Endometrial microvascular endothelial cells (primary cell): ENCODE data around the gene RMRP. TPM values are rescaled to one million over a fixed set of nuclear protein-coding genes. Genes with fewer than 3 reads are reported as not detected.
"Not testable (repeated sequence)": the region's sequence is repeated elsewhere in the genome, so short reads cannot be mapped to it uniquely, and the experiment has no call there.

Experiments
- in situ Hi-C: cut with HindIII; loops from 2 replicates; pipeline ENCODE4 v1.10.0; 2017; ENCODE audit warnings: low sequenced_read_pairs, low pct_unique_long_range_greater_than_20kb; ENCODE audit errors: inconsistent ontology term
- total RNA-seq: library from RNA; depleted of rRNA; stranded (reverse); fragments of >200 nt; gene quantifications from one replicate; pipeline ENCODE4 v1.2.3, GENCODE V29; 2015; ENCODE audit errors: inconsistent ontology term

Gene RMRP
- total RNA-seq, 1 donor from 2014 or later, result 269 TPM

- in situ Hi-C loops, result no loop called here
These were observed 5.6 kb downstream of the RMRP start for GRCh38 chr9:35651956-35652828.

- in situ Hi-C loops, result no loop called here
These were observed 7.3 kb downstream of the RMRP start, which contains the start of gene SIT1 for GRCh38 chr9:35650341-35651158. Gene SIT1, minus strand, starts transcription at chr9:35650931. Its CDS starts 78 bp downstream, at chr9:35650853.

- in situ Hi-C loops, result no loop called here
These were observed 8.1 kb downstream of the RMRP start for GRCh38 chr9:35649431-35650340.

GRCh38 chr9:35646533-35647265 is 11.1 kb downstream of the RMRP start:
- in situ Hi-C loops, result no loop called here

- in situ Hi-C loops, result no loop called here
These were observed 11.7 kb downstream of the RMRP start for GRCh38 chr9:35646153-35646532.

- in situ Hi-C loops, result not testable (repeated sequence)
These were observed 12.1 kb downstream of the RMRP start for GRCh38 chr9:35645736-35646135.

GRCh38 chr9:35643046-35643445 is 14.8 kb downstream of the RMRP start:
- in situ Hi-C loops, result no loop called here

GRCh38 chr9:35641478-35641877 is 16.3 kb downstream of the RMRP start:
- in situ Hi-C loops, result not testable (repeated sequence)

GRCh38 chr9:35640431-35640830 is 17.4 kb downstream of the RMRP start:
- in situ Hi-C loops, result not testable (repeated sequence)

- in situ Hi-C loops, result no loop called here
These were observed 18.2 kb downstream of the RMRP start for GRCh38 chr9:35639631-35640030.

GRCh38 chr9:35639225-35639624 is 18.6 kb downstream of the RMRP start:
- in situ Hi-C loops, result not testable (repeated sequence)

GRCh38 chr9:35638751-35639150 is 19.1 kb downstream of the RMRP start:
- in situ Hi-C loops, result not testable (repeated sequence)

GRCh38 chr9:35637427-35637955 is 20.3 kb downstream of the RMRP start:
- in situ Hi-C loops, result not testable (repeated sequence)

- in situ Hi-C loops, result not testable (repeated sequence)
These were observed 21.0 kb downstream of the RMRP start for GRCh38 chr9:35636877-35637246.

- in situ Hi-C loops, result no loop called here
These were observed 21.5 kb downstream of the RMRP start for GRCh38 chr9:35636135-35636876.

- in situ Hi-C loops, result no loop called here
These were observed 22.1 kb downstream of the RMRP start for GRCh38 chr9:35635730-35636129.

- in situ Hi-C loops, result no loop called here
These were observed 28.2 kb downstream of the RMRP start for GRCh38 chr9:35629597-35629996.
